D721Med (cell line): ENCODE data around the gene PFN3.

Experiments
- DNase-seq: peaks from one replicate; pipeline ENCODE4 v3.0.0; 2011; ENCODE audit warnings: low spot score; ENCODE audit not compliant: insufficient read length
- FAIRE-seq: peaks from 2 replicates; lab custom pipeline; 2011; peaks lifted over from hg19 to GRCh38; lab: Jason Lieb, UNC
- CTCF ChIP-seq: IDR thresholded peaks from 2 replicates; pipeline ENCODE4 v1.5.1; 2012; ENCODE audit warnings: mild to moderate bottlenecking, control low read depth; ENCODE audit not compliant: insufficient read depth; ENCODE audit errors: missing control alignments

The PFN3 gene

GRCh38 chr5:177350776-177351391 lies 49.6 kb downstream of the PFN3 start:
- FAIRE-seq (no peak), DNase-seq (no peak)
- no peak for TF ChIP-seq CTCF
